Fibroblast of lung (primary cell): ENCODE results near the gene PRAMEF1.

Source experiments
- EZH2 ChIP-seq: IDR thresholded peaks from 2 replicates; pipeline ENCODE4 v1.5.1; 2012; ENCODE audit warnings: low read length, control low read depth, mild to moderate bottlenecking; ENCODE audit errors: missing control alignments
- TF ChIP-seq, protein P1 (sequence below), 2 donors: IDR thresholded peaks in 1 of 2; conservative IDR thresholded peaks in 1 of 2; 1 replicate in 1 of 2; 2 replicates in 1 of 2; pipeline ENCODE4 v1.5.1; 2011 to 2012; ENCODE audit warnings: low read length in 2 of 2, control low read depth in 1 of 2, inconsistent platforms in 1 of 2, low read depth in 1 of 2, mild to moderate bottlenecking in 1 of 2

DNA sequence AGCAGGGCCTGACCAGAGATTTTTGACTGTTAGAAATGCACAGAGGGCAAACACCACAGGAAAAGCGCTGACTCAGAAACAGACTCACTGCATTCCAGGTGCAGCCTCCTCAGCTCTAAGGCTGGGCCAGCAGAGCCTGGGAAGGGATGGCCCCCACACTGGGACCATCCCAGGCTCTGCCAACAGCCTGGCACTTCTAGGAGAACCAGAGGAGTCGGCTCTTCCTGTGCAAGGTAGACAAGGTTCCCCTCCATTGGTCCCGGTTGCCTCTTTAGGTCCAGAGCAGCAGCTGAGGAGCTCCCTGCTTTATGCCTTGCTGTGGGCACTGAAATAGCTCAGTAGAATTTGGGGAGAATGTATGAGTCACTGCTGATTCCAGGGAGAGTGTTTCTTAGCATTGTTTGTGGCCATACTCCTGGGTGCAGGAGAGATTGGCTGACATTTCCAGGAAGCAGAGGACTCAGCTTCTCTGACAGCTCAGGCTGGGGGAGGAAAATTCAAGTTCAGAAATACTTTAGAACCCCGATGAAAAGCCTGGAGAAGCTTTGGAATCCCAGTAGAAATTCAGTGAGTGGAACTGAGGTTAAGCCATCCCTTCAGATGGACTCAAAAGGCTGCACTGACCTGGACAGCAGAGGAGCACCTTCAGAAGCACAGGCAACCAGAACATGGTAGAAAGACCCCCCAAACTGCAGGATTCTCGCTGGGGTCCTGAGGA lies 19.7 kb downstream of the PRAMEF1 start:
- TF ChIP-seq, protein P1, sequence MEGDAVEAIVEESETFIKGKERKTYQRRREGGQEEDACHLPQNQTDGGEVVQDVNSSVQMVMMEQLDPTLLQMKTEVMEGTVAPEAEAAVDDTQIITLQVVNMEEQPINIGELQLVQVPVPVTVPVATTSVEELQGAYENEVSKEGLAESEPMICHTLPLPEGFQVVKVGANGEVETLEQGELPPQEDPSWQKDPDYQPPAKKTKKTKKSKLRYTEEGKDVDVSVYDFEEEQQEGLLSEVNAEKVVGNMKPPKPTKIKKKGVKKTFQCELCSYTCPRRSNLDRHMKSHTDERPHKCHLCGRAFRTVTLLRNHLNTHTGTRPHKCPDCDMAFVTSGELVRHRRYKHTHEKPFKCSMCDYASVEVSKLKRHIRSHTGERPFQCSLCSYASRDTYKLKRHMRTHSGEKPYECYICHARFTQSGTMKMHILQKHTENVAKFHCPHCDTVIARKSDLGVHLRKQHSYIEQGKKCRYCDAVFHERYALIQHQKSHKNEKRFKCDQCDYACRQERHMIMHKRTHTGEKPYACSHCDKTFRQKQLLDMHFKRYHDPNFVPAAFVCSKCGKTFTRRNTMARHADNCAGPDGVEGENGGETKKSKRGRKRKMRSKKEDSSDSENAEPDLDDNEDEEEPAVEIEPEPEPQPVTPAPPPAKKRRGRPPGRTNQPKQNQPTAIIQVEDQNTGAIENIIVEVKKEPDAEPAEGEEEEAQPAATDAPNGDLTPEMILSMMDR (conservative IDR thresholded peaks at IDR 0.05 in 1 of 2, IDR thresholded peaks at IDR 0.05 in 1 of 2; ENCODE audit: low read depth in 1 of 2, low read length in 2 of 2): no peak
- TF ChIP-seq EZH2: no peak
